H9 (cell line): ENCODE results near the gene CAPN5. TPM values are rescaled to one million over a fixed set of nuclear protein-coding genes. Genes with fewer than 3 reads are reported as not detected.

Experiments used
- DNase-seq: peaks from one replicate; pipeline ENCODE4 v3.0.0-alpha.2; 2017
- H2AFZ ChIP-seq: one replicate; pipeline ENCODE4 v1.6.1; 2013; ENCODE audit warnings: mild to moderate bottlenecking, low read length, control low read depth, moderate library complexity
- H2AK5ac ChIP-seq: 2 replicates; pipeline ENCODE4 v1.6.1; 2013; ENCODE audit warnings: low read length, control low read depth, mixed read lengths; ENCODE audit not compliant: insufficient read length
- H2BK120ac ChIP-seq: one replicate; pipeline ENCODE4 v1.6.1; 2013; ENCODE audit warnings: low read depth, mild to moderate bottlenecking, low read length, control low read depth, inconsistent platforms; ENCODE audit not compliant: poor library complexity, severe bottlenecking
- H2BK12ac ChIP-seq: 2 replicates; pipeline ENCODE4 v1.6.1; 2013; ENCODE audit warnings: low read length, control low read depth, mixed read lengths, low read depth; ENCODE audit not compliant: insufficient read length
- H2BK15ac ChIP-seq: 2 replicates; pipeline ENCODE4 v1.6.1; 2013; ENCODE audit warnings: low read depth, low read length, control low read depth
- H2BK20ac ChIP-seq: one replicate; pipeline ENCODE4 v1.6.1; 2013; ENCODE audit warnings: low read depth, mild to moderate bottlenecking, low read length, control low read depth, inconsistent platforms; ENCODE audit not compliant: poor library complexity, severe bottlenecking
- H2BK5ac ChIP-seq: 2 replicates; pipeline ENCODE4 v1.6.1; 2013; ENCODE audit warnings: low read length, control low read depth, mixed read lengths; ENCODE audit not compliant: insufficient read length
- H3K14ac ChIP-seq: 2 replicates; pipeline ENCODE4 v1.6.1; 2013; ENCODE audit warnings: low read length, control low read depth; ENCODE audit not compliant: insufficient read depth
- H3K18ac ChIP-seq: 2 replicates; pipeline ENCODE4 v1.6.1; 2013; ENCODE audit warnings: low read depth, mild to moderate bottlenecking, mixed read lengths, low read length, control low read depth; ENCODE audit not compliant: insufficient read length
- H3K23ac ChIP-seq: 2 replicates; pipeline ENCODE4 v1.6.1; 2013; ENCODE audit warnings: low read length, control low read depth, mixed read lengths, low read depth; ENCODE audit not compliant: insufficient read length
- H3K23me2 ChIP-seq: 2 replicates; pipeline ENCODE4 v1.6.1; 2013; ENCODE audit warnings: low read depth, mild to moderate bottlenecking, mixed read lengths, low read length, control low read depth; ENCODE audit not compliant: insufficient read length, poor library complexity, severe bottlenecking
- H3K27ac ChIP-seq: 2 replicates; pipeline ENCODE4 v1.5.1; 2013; ENCODE audit warnings: low read length, control low read depth, mixed read lengths, low read depth; ENCODE audit not compliant: insufficient read length
- H3K27me3 ChIP-seq: 2 replicates; pipeline ENCODE4 v1.6.1; 2013; ENCODE audit warnings: low read length, control low read depth, inconsistent platforms; ENCODE audit not compliant: insufficient read depth
- H3K4ac ChIP-seq: 2 replicates; pipeline ENCODE4 v1.6.1; 2013; ENCODE audit warnings: low read depth, mild to moderate bottlenecking, control low read depth, inconsistent platforms, low read length, moderate library complexity
- H3K4me1 ChIP-seq: 2 replicates; pipeline ENCODE4 v1.6.1; 2013; ENCODE audit warnings: low read length, control low read depth, inconsistent platforms; ENCODE audit not compliant: insufficient read depth
- H3K4me2 ChIP-seq: 2 replicates; pipeline ENCODE4 v1.6.1; 2013; ENCODE audit warnings: low read length, control low read depth, mixed read lengths; ENCODE audit not compliant: insufficient read length, insufficient read depth
- H3K56ac ChIP-seq: 2 replicates; pipeline ENCODE4 v1.6.1; 2013; ENCODE audit warnings: low read depth, mild to moderate bottlenecking, mixed read lengths, low read length, control low read depth; ENCODE audit not compliant: insufficient read length
- H3K79me1 ChIP-seq: 2 replicates; pipeline ENCODE4 v1.6.1; 2013; ENCODE audit warnings: low read depth, mild to moderate bottlenecking, moderate library complexity, low read length, control low read depth, inconsistent platforms; ENCODE audit not compliant: insufficient read depth, poor library complexity, severe bottlenecking
- H3K79me2 ChIP-seq: 2 replicates; pipeline ENCODE4 v1.6.1; 2013; ENCODE audit warnings: low read length, control low read depth, inconsistent platforms; ENCODE audit not compliant: insufficient read depth
- H3K9ac ChIP-seq: 2 replicates; pipeline ENCODE4 v1.6.1; 2013; ENCODE audit warnings: low read length, control low read depth, mixed read lengths; ENCODE audit not compliant: insufficient read length; ENCODE audit errors: extremely low read depth
- H3K9me3 ChIP-seq: one replicate; pipeline ENCODE4 v1.6.1; 2013; ENCODE audit warnings: low read depth, low read length, inconsistent platforms; ENCODE audit not compliant: control insufficient read depth
- H3T11ph ChIP-seq: one replicate; pipeline ENCODE4 v1.6.1; 2013; ENCODE audit warnings: mild to moderate bottlenecking, low read length, control low read depth, inconsistent platforms
- H4K20me1 ChIP-seq: one replicate; pipeline ENCODE4 v1.6.1; 2013; ENCODE audit not compliant: control insufficient read depth, insufficient read length, insufficient read depth
- H4K5ac ChIP-seq: 2 replicates; pipeline ENCODE4 v1.6.1; 2013; ENCODE audit warnings: low read depth, mild to moderate bottlenecking, mixed read lengths, low read length, control low read depth; ENCODE audit not compliant: insufficient read length
- H4K8ac ChIP-seq: replicated peaks from 2 replicates; pipeline ENCODE4 v1.6.1; 2013; ENCODE audit warnings: low read length, control low read depth, mixed read lengths, low read depth; ENCODE audit not compliant: insufficient read length
- H4K91ac ChIP-seq: 2 replicates; pipeline ENCODE4 v1.6.1; 2013; ENCODE audit warnings: low read depth, mild to moderate bottlenecking, moderate library complexity, mixed read lengths, low read length, control low read depth; ENCODE audit not compliant: insufficient read length
- H3K27ac Mint-ChIP-seq, 3 experiments: 2 replicates in 2 of 3; 3 replicates in 1 of 3; pipeline ENCODE4 v1.8.0; 2020 to 2021; ENCODE audit warnings: mixed read lengths in 3 of 3, mild to moderate bottlenecking in 1 of 3, moderate library complexity in 1 of 3
- H3K27me3 Mint-ChIP-seq: 2 replicates; pipeline ENCODE4 v1.8.0; 2021; ENCODE audit warnings: low read depth, mild to moderate bottlenecking, moderate library complexity, mixed read lengths
- H3K36me3 Mint-ChIP-seq, 3 experiments: 2 replicates in 2 of 3; 3 replicates in 1 of 3; pipeline ENCODE4 v1.8.0; 2020 to 2021; ENCODE audit warnings: low read depth in 3 of 3, mixed read lengths in 3 of 3; ENCODE audit not compliant: insufficient read depth in 1 of 3
- H3K4me1 Mint-ChIP-seq, 2 experiments: 2 replicates each; pipeline ENCODE4 v1.8.0; 2020; ENCODE audit warnings: mixed read lengths in 2 of 2
- H3K4me3 Mint-ChIP-seq, 2 experiments: 2 replicates in 1 of 2; 3 replicates in 1 of 2; pipeline ENCODE4 v1.8.0; 2020 to 2021; ENCODE audit warnings: mild to moderate bottlenecking in 2 of 2, mixed read lengths in 2 of 2, moderate library complexity in 1 of 2
- H3K9me3 Mint-ChIP-seq, 2 experiments: 2 replicates in 1 of 2; 3 replicates in 1 of 2; pipeline ENCODE4 v1.8.0; 2020; ENCODE audit warnings: mild to moderate bottlenecking in 2 of 2, mixed read lengths in 2 of 2, moderate library complexity in 1 of 2
- CTCF ChIP-seq: fragments of 200-600 bp; sonication (generic); conservative IDR thresholded peaks from 3 replicates; pipeline ENCODE4 v1.8.0; 2021; ENCODE audit warnings: antibody characterized with exemption, mild to moderate bottlenecking
- WGBS: extraction: QIAGEN DNeasy Blood & Tissue Kit; methylation state at CpG from one replicate; pipeline ENCODE4 v1.1.7; 2013; ENCODE audit warnings: missing lambda C conversion rate, low lambda C conversion rate, mixed read lengths; ENCODE audit not compliant: insufficient read length; ENCODE audit errors: extremely low coverage; 5-methylcytosine and 5-hydroxymethylcytosine counted together
- total RNA-seq: library from RNA; stranded (reverse); gene quantifications from 2 replicates; pipeline ENCODE4 v1.2.1, GENCODE V29; 2021

The CAPN5 gene
- total RNA-seq, 1 experiment from 2014 or later, result 16.7 TPM

GRCh38 chr11:77065878-77066228 is 918 bp upstream of the CAPN5 start:
- peak; percentile 43 for DNase-seq
- H3K27ac ChIP-seq, result no peak overlapping the region
- H3K36me3 Mint-ChIP-seq, result no peaks in the 10 kb centered on the region
- peak overlapping the region; percentile 70 for H3K4me2 ChIP-seq
- H2BK15ac ChIP-seq, result no peak overlapping the region
- H3K14ac ChIP-seq, result no peak overlapping the region; the same call in 1 of the 2 replicates
- peak overlapping the region; percentile 70 to 82 for H3K4me3 Mint-ChIP-seq
- H3K23ac ChIP-seq, result no peak overlapping the region
- no peaks in the 10 kb centered on the region for H3K9me3 ChIP-seq
- no peak overlapping the region; a peak in 1 of 7 replicates for H3K27ac Mint-ChIP-seq
- H2AK5ac ChIP-seq, result no peak overlapping the region
- no peak overlapping the region for H3K56ac ChIP-seq
- no peak overlapping the region for H3K4ac ChIP-seq
- no peak overlapping the region for H3K18ac ChIP-seq
- H3K79me1 ChIP-seq, result no peaks in the 10 kb centered on the region
- no peak overlapping the region for H4K91ac ChIP-seq
- H4K8ac ChIP-seq, result no peak overlapping the region
- peaks cover 19% of the 10 kb centered on the region for H3K27me3 Mint-ChIP-seq
- H3K4me1 Mint-ChIP-seq, result peaks cover 12 to 19% of the 10 kb centered on the region in 2 experiments
- H2BK5ac ChIP-seq, result no peak overlapping the region
- no peaks in the 10 kb centered on the region for H3K4me1 ChIP-seq
- no peak overlapping the region for H3T11ph ChIP-seq
- H2BK120ac ChIP-seq, result no peak overlapping the region
- WGBS, result no CpG with 5 or more reads among the region's 14 CpGs
- no peak overlapping the region for H2BK20ac ChIP-seq
- no peaks in the 10 kb centered on the region for H3K27me3 ChIP-seq
- peaks cover 10% of the 10 kb centered on the region for H3K23me2 ChIP-seq
- H4K20me1 ChIP-seq, result no peaks in the 10 kb centered on the region
- H2AFZ ChIP-seq, result no peak overlapping the region
- no peak overlapping the region for H4K5ac ChIP-seq
- H3K79me2 ChIP-seq, result 0 out of 2 replicates have a peak, but pooled peaks cover 2% of the 10 kb centered on the region
- H3K9ac ChIP-seq, result peak overlapping the region; percentile 6
- peaks cover 6 to 7% of the 10 kb centered on the region in 2 experiments; a peak in 2 of 5 replicates for H3K9me3 Mint-ChIP-seq
- no peak overlapping the region for H2BK12ac ChIP-seq
- no peak for TF ChIP-seq CTCF
